Gastroesophageal sphincter (tissue), 4 donors: ENCODE measurements around the gene PISD. TPM values are rescaled to one million over a fixed set of nuclear protein-coding genes. Genes with fewer than 3 reads are reported as not detected.

ENCODE experiments used
- ATAC-seq: fragments of 150-250 bp; one replicate; pipeline ENCODE4 v1.9.1; 2016; ENCODE audit warnings: mild to moderate bottlenecking, moderate library complexity
- H3K27ac ChIP-seq, 4 donors: fragments of 200-600 bp; sonication (generic) in 3 of 4; 1 replicate in 3 of 4; 2 replicates in 1 of 4; pipeline ENCODE4 v1.5.1; 2016 to 2019
- H3K27me3 ChIP-seq: fragments of 200-600 bp; sonication (generic); one replicate; pipeline ENCODE4 v1.5.1; 2019
- H3K36me3 ChIP-seq, 2 donors: fragments of 200-600 bp; sonication (generic); one replicate each; pipeline ENCODE4 v1.5.1; 2019; ENCODE audit warnings: control low read depth in 1 of 2
- H3K4me1 ChIP-seq, 3 donors: fragments of 200-600 bp; sonication (generic); 1 replicate in 2 of 3; 2 replicates in 1 of 3; pipeline ENCODE4 v1.5.1; 2016 to 2019; ENCODE audit warnings: control low read depth in 2 of 3
- H3K4me3 ChIP-seq, 2 donors: fragments of 200-600 bp; sonication (generic); one replicate each; pipeline ENCODE4 v1.5.1; 2019; ENCODE audit warnings: mild to moderate bottlenecking in 1 of 2, moderate library complexity in 1 of 2
- H3K9me3 ChIP-seq, 3 donors: fragments of 200-600 bp; sonication (generic); one replicate each; pipeline ENCODE4 v1.5.1; 2017 to 2019; ENCODE audit warnings: control low read depth in 2 of 3
- EP300 ChIP-seq: sonication (generic); formaldehyde crosslinking; IDR thresholded peaks from one replicate; pipeline ENCODE4 v1.6.1; 2017; ENCODE audit warnings: antibody characterized with exemption, mild to moderate bottlenecking
- POLR2A ChIP-seq, 2 donors: fragments of 450-650 bp; IDR thresholded peaks; one replicate each; pipeline ENCODE4 v1.6.1; 2017; ENCODE audit warnings: antibody characterized with exemption in 2 of 2, mild to moderate bottlenecking in 2 of 2, moderate library complexity in 1 of 2
- POLR2AphosphoS5 ChIP-seq: sonication (generic); formaldehyde crosslinking; IDR thresholded peaks from one replicate; pipeline ENCODE4 v1.6.1; 2017; ENCODE audit warnings: antibody characterized with exemption
- WGBS, 2 donors: methylation state at CpG; one replicate each; pipeline ENCODE4 v1.1.5; 2018; ENCODE audit warnings: low coverage in 1 of 2; 5-methylcytosine and 5-hydroxymethylcytosine counted together
- total RNA-seq, 4 donors: library from RNA; depleted of rRNA; stranded (reverse); fragments of >200 nt; gene quantifications; one replicate each; pipeline ENCODE4 v1.1.0, GENCODE V29; 2016
- TF ChIP-seq, protein P1 (sequence below), 4 experiments: fragments of 200-600 bp in 2 of 4; fragments of 450-650 bp in 2 of 4; sonication (generic) in 1 of 4; IDR thresholded peaks; one replicate each; pipeline ENCODE4 v1.5.1; 2017 to 2019; ENCODE audit warnings: antibody characterized with exemption in 4 of 4, mild to moderate bottlenecking in 2 of 4, moderate library complexity in 2 of 4

The PISD gene
- total RNA-seq, 4 donors from 2014 or later, result 10.1 to 32.7 (median 19.2) TPM

DNA sequence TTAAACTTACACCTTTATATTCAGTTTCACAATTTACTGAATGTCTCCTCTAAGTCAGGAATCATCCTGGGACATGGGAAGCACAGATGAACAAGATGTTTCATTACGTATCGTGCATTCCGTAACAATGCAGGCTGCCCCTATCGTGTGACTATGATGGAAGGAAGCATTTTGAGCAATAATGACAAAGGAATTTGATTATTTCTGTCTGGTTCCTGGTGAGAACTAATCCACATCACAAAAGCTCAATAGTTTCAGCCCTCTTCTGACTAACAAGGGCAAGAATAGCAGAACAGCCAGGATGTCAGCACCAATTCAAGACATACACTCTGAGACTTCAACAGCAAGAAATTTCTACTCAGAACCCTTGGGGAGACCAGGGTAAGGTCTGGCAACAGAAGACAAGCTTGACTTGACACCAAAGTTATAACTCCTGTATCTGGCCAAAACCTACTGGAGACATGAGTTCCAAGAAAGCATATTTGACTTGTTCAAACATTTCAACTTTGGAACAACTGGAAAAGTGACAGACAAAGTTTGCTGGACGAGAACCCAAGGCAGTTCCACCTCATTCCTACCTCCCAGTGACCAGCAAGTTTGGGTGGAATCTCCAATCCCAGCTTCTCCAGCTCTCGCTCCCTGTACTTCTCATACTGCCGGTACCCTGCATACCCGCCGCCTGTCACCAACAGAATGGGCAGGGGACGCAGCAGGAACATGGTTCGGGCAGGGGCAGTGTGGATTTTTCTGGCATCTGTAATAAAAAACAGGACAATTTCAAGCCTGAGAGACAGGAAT, 14.3 kb downstream of the PISD start:
- Histone ChIP-seq H3K4me3 (no peak overlapping the region), H3K27ac (no peak overlapping the region)
- ATAC-seq, result no peak

DNA sequence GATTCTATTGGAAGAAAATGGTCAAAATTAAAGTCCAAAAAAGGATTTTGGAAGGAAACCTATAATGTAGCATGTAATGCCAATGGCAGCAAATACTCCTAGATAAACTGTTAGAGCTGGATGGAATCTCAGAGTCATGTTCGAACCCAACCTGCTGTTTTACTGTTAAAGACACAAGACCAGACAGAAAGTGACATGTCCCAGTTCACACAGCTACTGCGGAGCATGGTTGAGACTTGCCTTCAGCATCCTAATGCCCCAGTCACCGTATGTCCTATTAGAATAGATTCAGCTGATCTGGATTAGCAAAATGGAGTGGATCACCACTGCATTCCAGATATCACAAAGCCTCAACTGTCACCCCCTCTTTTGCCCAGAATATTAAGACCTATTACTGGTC, 14.9 kb downstream of the PISD start:
- H3K9me3 ChIP-seq, result no peaks in the 10 kb centered on the region
- no peak for ATAC-seq
- no peak overlapping the region for H3K27ac ChIP-seq
- TF ChIP-seq POLR2AphosphoS5, result no peak
- TF ChIP-seq POLR2A (IDR thresholded peaks at IDR 0.05), result no peak
- TF ChIP-seq EP300, result no peak
- TF ChIP-seq, protein P1, sequence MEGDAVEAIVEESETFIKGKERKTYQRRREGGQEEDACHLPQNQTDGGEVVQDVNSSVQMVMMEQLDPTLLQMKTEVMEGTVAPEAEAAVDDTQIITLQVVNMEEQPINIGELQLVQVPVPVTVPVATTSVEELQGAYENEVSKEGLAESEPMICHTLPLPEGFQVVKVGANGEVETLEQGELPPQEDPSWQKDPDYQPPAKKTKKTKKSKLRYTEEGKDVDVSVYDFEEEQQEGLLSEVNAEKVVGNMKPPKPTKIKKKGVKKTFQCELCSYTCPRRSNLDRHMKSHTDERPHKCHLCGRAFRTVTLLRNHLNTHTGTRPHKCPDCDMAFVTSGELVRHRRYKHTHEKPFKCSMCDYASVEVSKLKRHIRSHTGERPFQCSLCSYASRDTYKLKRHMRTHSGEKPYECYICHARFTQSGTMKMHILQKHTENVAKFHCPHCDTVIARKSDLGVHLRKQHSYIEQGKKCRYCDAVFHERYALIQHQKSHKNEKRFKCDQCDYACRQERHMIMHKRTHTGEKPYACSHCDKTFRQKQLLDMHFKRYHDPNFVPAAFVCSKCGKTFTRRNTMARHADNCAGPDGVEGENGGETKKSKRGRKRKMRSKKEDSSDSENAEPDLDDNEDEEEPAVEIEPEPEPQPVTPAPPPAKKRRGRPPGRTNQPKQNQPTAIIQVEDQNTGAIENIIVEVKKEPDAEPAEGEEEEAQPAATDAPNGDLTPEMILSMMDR (IDR thresholded peaks at IDR 0.05), result no peak
- WGBS, 2 donors, result 100% methylated on average over 2 to 3 of the region's 3 CpGs
- H3K4me3 ChIP-seq, result no peak overlapping the region
- H3K27me3 ChIP-seq, result no peaks in the 10 kb centered on the region
- no peaks in the 10 kb centered on the region for H3K4me1 ChIP-seq
- peaks cover 0 to 75% of the 10 kb centered on the region in 2 donors for H3K36me3 ChIP-seq

More for the DNA sequence above, 14.3 kb downstream of the PISD start:
- no peaks in the 10 kb centered on the region for H3K27me3 ChIP-seq
- no peaks in the 10 kb centered on the region for H3K4me1 ChIP-seq
- TF ChIP-seq EP300 (no peak), POLR2AphosphoS5 (no peak), POLR2A (IDR thresholded peaks at IDR 0.05) (no peak)
- TF ChIP-seq, protein P1 (IDR thresholded peaks at IDR 0.05), result no peak
- H3K9me3 ChIP-seq, result no peaks in the 10 kb centered on the region
- peaks cover 0 to 69% of the 10 kb centered on the region in 2 donors for H3K36me3 ChIP-seq
- 72 to 93% methylated on average over 5 to 7 of the region's 11 CpGs for WGBS, 2 donors

DNA sequence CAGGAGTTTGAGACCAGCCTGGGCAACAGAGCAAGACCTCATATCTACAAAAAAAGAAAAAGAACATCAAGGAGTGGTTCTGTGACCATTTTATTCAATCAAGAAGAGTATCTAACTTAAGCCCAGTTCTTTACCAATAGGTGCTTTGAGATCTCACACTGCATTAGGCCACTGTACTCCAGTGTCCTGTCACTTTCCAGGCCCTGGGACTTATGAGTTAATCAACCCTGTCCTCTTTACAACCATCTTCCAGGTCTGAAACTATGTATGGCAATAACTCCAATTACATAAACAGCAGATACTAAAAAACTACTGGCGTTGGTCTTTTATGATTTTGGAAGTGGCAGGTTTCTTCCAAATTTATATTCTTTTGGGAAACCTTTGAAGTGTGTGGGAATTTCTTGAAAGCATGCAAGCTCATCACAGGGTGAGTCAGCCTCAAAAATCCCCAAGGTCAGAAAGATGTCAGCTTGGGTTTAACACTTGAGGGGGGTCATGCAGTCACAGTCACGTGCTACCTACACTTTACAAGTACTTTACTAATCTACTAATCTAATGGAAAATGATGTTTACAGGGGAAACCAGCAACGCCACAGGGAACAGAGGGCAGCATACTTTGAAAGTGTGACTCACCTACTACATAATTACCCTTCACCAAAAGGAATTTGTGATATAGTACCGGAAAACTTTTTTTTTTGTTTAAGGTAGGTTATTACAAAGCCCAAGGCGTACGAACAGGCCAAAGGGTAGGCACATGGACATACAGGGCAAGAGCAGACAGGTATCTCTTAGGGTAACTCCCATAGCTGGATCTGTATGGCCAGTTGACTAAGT, 15.6 kb downstream of the PISD start:
- WGBS, 2 donors, result 48 to 49% methylated on average over 5 to 6 of the region's 6 CpGs
- no peaks in the 10 kb centered on the region for H3K4me1 ChIP-seq
- no peak for ATAC-seq
- no peaks in the 10 kb centered on the region for H3K27me3 ChIP-seq
- H3K9me3 ChIP-seq, result no peaks in the 10 kb centered on the region
- no peak for TF ChIP-seq POLR2AphosphoS5
- no peak for TF ChIP-seq POLR2A (IDR thresholded peaks at IDR 0.05)
- TF ChIP-seq, protein P1 (IDR thresholded peaks at IDR 0.05), result no peak
- TF ChIP-seq EP300, result no peak
- H3K27ac ChIP-seq, result peak overlapping the region in 1 of 4 donors; percentile 4
- no peak overlapping the region for H3K4me3 ChIP-seq
- H3K36me3 ChIP-seq, result peaks cover 0 to 79% of the 10 kb centered on the region in 2 donors

DNA sequence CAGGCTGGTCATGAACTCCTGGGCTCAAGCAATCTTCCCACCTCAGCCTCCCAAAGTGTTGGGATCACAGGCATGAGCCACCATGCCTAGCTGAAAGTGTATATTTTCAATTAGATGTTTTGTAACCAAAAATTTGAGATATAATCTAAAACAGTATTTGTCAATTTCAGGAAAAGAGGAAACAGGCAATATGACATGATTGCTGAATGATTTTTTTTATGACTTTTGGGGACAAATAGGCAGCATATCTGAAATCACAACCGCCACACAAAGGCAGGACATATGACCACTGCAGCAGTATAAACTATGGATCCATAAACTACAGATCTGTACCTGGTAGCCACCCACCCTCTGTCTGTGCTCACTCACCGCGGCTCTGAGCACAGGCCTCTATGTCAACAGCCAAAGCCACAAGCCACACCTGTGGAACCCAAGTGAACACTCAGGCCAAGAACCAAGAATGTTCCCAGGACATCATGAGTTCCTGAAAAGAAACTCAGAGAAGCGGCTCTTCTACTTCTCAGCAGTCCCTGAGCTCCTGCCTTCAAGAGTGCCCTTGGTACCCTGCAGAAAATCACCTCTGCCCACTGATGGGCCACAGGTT, 22.5 kb downstream of the PISD start:
- H3K9me3 ChIP-seq, result no peaks in the 10 kb centered on the region
- H3K27me3 ChIP-seq, result no peaks in the 10 kb centered on the region
- 100% methylated on average over 3 of the region's 4 CpGs; no CpG with 5 or more reads in 1 of the 2 donors for WGBS, 2 donors
- no peak overlapping the region for H3K27ac ChIP-seq
- no peak overlapping the region for H3K4me3 ChIP-seq
- H3K36me3 ChIP-seq, result peaks cover 0 to 24% of the 10 kb centered on the region in 2 donors
- TF ChIP-seq, protein P1 (IDR thresholded peaks at IDR 0.05), result no peak
- no peak for TF ChIP-seq EP300
- no peak for TF ChIP-seq POLR2AphosphoS5
- TF ChIP-seq POLR2A (IDR thresholded peaks at IDR 0.05), result no peak
- H3K4me1 ChIP-seq, result peaks cover 0 to 11% (median 0%) of the 10 kb centered on the region in 3 donors
- ATAC-seq, result no peak
